HFFc6 (cell line): Measurements from ENCODE around the gene SLC25A25. TPM values are rescaled to one million over a fixed set of nuclear protein-coding genes. Genes with fewer than 3 reads are reported as not detected.

Source experiments
- DNase-seq: peaks from one replicate; pipeline ENCODE4 v3.0.0-alpha.2; 2018
- H3K27ac Mint-ChIP-seq: 2 replicates; pipeline ENCODE4 v1.8.0; 2020; ENCODE audit warnings: mild to moderate bottlenecking, mixed read lengths
- H3K27me3 Mint-ChIP-seq: 2 replicates; pipeline ENCODE4 v1.8.0; 2021; ENCODE audit warnings: mild to moderate bottlenecking, moderate library complexity, mixed read lengths; ENCODE audit not compliant: insufficient read depth
- H3K36me3 Mint-ChIP-seq: 2 replicates; pipeline ENCODE4 v1.8.0; 2021; ENCODE audit warnings: low read depth, mixed read lengths
- H3K4me1 Mint-ChIP-seq: 2 replicates; pipeline ENCODE4 v1.8.0; 2020; ENCODE audit warnings: low read depth, mixed read lengths
- H3K4me3 Mint-ChIP-seq: 2 replicates; pipeline ENCODE4 v1.8.0; 2020; ENCODE audit warnings: mild to moderate bottlenecking, moderate library complexity, mixed read lengths
- H3K9me3 Mint-ChIP-seq: 2 replicates; pipeline ENCODE4 v1.8.0; 2020; ENCODE audit warnings: mild to moderate bottlenecking, mixed read lengths
- total RNA-seq, 6 experiments: library from RNA; stranded (reverse); fragmentation: NEBNext Ultra II Directional; extraction: Animal tissue kit (Norgen Biotek cat#: 25700); gene quantifications; 2 replicates in 1 of 6; 3 replicates in 5 of 6; pipeline ENCODE4 v1.2.3, GENCODE V29; 2021
- TF ChIP-seq, protein P1 (sequence below): fragments of 200-600 bp; sonication (generic); IDR thresholded peaks from 2 replicates; pipeline ENCODE4 v1.5.0; 2021; ENCODE audit warnings: antibody characterized with exemption, mild to moderate bottlenecking

SLC25A25 gene
- total RNA-seq, 6 experiments from 2014 or later, result 16.5 to 20.7 (median 18.4) TPM

GRCh38 chr9:128155736-128156500 lies 87.9 kb downstream of the SLC25A25 start:
- Mint-ChIP-seq H3K27ac (no peak overlapping the region), H3K4me1 (peaks cover 1% of the 10 kb centered on the region; the same call in 1 of the 2 replicates), H3K27me3 (peaks cover 16% of the 10 kb centered on the region), H3K9me3 (no peaks in the 10 kb centered on the region), H3K4me3 (no peak overlapping the region), H3K36me3 (no peaks in the 10 kb centered on the region)
- no peak for DNase-seq
- TF ChIP-seq, protein P1, sequence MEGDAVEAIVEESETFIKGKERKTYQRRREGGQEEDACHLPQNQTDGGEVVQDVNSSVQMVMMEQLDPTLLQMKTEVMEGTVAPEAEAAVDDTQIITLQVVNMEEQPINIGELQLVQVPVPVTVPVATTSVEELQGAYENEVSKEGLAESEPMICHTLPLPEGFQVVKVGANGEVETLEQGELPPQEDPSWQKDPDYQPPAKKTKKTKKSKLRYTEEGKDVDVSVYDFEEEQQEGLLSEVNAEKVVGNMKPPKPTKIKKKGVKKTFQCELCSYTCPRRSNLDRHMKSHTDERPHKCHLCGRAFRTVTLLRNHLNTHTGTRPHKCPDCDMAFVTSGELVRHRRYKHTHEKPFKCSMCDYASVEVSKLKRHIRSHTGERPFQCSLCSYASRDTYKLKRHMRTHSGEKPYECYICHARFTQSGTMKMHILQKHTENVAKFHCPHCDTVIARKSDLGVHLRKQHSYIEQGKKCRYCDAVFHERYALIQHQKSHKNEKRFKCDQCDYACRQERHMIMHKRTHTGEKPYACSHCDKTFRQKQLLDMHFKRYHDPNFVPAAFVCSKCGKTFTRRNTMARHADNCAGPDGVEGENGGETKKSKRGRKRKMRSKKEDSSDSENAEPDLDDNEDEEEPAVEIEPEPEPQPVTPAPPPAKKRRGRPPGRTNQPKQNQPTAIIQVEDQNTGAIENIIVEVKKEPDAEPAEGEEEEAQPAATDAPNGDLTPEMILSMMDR, result no peak

Other genes starting within 250 kb of the SLC25A25 start
- gene ENG, start 213.6 kb upstream of the SLC25A25 start, total RNA-seq, result 100 to 1,000 TPM; 205 to 249 (median 227) TPM
- 100 to 1,000 TPM; 109 to 130 (median 124) TPM for gene AK1, start 190.6 kb upstream of the SLC25A25 start, total RNA-seq
- 10 to 100 TPM; 29.3 to 40.6 (median 34.2) TPM for gene ST6GALNAC6, start 168.6 kb upstream of the SLC25A25 start, total RNA-seq
- gene ST6GALNAC4, start 151.2 kb upstream of the SLC25A25 start, total RNA-seq, result 10 to 100 TPM; 22.9 to 33.4 (median 27.7) TPM
- 1 to 10 TPM; 1.7 to 3.1 (median 2.1) TPM for gene PIP5KL1, start 137.5 kb upstream of the SLC25A25 start, total RNA-seq
- 10 to 100 TPM; 42.5 to 49.6 (median 47.1) TPM for gene DPM2, start 130.4 kb upstream of the SLC25A25 start, total RNA-seq
- gene EEIG1, start 87.2 kb upstream of the SLC25A25 start, total RNA-seq, result 10 to 100 TPM; 26.7 to 35.4 (median 29.3) TPM
- gene NAIF1, start 912 bp upstream of the SLC25A25 start, total RNA-seq, result 10 to 100 TPM in 3 of 6 experiments, 1 to 10 TPM in 3; 8.7 to 11.5 (median 9.8) TPM
- gene PTGES2, start 59.5 kb downstream of the SLC25A25 start, total RNA-seq, result 10 to 100 TPM; 68.5 to 82.8 (median 70.6) TPM
- gene LCN2, start 81.2 kb downstream of the SLC25A25 start, total RNA-seq, result not detected
- 10 to 100 TPM; 45.7 to 63.2 (median 50.5) TPM for gene BBLN, start 92.0 kb downstream of the SLC25A25 start, total RNA-seq
- gene CIZ1, start 123.3 kb downstream of the SLC25A25 start, total RNA-seq, result 100 to 1,000 TPM; 119 to 168 (median 148) TPM
- 10 to 100 TPM; 17.4 to 38.2 (median 32.7) TPM for gene DNM1, start 135.1 kb downstream of the SLC25A25 start, total RNA-seq
- gene GOLGA2, start 207.8 kb downstream of the SLC25A25 start, total RNA-seq, result 100 to 1,000 TPM; 142 to 167 (median 156) TPM
- 10 to 100 TPM; 40.7 to 46.7 (median 41.9) TPM for gene SWI5, start 208.0 kb downstream of the SLC25A25 start, total RNA-seq